ENCODE data around the gene RBM19. TPM values are rescaled to one million over a fixed set of nuclear protein-coding genes. Genes with fewer than 3 reads are reported as not detected.

The RBM19 gene
- total and polyA plus RNA-seq, 4 donors = 7.9 to 18.7 (median 9.0) TPM

DNA sequence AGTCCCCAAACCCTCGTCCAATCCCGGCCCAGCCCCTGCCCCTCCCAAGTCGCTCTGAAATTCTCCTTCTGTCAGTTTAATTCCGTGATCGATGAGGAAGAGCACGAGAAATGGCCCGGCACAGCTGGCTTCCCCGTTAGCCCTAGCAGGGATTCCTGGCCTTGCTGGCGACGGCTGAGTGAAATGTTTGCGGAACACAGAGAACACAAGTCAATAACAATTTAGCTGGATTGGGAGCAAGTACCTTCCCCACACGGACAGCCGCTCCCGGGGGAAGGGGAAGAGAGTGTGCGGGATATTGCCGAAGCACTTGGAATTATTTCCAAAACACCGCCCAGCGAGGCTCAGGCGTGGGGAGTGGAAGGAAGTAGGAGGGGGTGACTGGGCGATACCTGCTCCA lies 134.6 kb downstream of the RBM19 start (continued):
- no peak for TF ChIP-seq REST (IDR thresholded peaks at IDR 0.05)
- TF ChIP-seq FOXA1 (IDR thresholded peaks at IDR 0.05) = no peak
- TF ChIP-seq YY1 (IDR thresholded peaks at IDR 0.05) = no peak
- no peak for TF ChIP-seq FOXA2 (IDR thresholded peaks at IDR 0.05)
- TF ChIP-seq TAF1 (conservative IDR thresholded peaks at IDR 0.05) = no peak
- no peak for TF ChIP-seq ATF3 (IDR thresholded peaks at IDR 0.05)
- TF ChIP-seq EGR1 (IDR thresholded peaks at IDR 0.05; ENCODE audit: low read depth in 2 of 2) = no peak

GRCh38 chr12:113831016-113831415 lies 135.1 kb downstream of the RBM19 start:
- TF ChIP-seq RAD21 (IDR thresholded peaks at IDR 0.05) (no peak), GABPA (IDR thresholded peaks at IDR 0.05 in 1 of 2, conservative IDR thresholded peaks at IDR 0.05 in 1 of 2) (no peak)
- Histone ChIP-seq H3K9me3 (ENCODE audit: control insufficient read depth in 4 of 4, low read length in 3 of 4) (no peaks in the 10 kb centered on the region), H3K4me3 (ENCODE audit: low read depth in 1 of 3, low read length in 3 of 3) (no peak overlapping the region), H3K27ac (ENCODE audit: low read depth in 1 of 2, low read length in 2 of 2) (no peak overlapping the region), H3K9ac (ENCODE audit: low read depth in 1 of 2, low read length in 2 of 2) (no peak overlapping the region), H3K36me3 (ENCODE audit: control insufficient read depth in 4 of 4, insufficient read depth in 3 of 4, low read depth in 1 of 4, low read length in 3 of 4) (no peaks in the 10 kb centered on the region), H3K4me1 (ENCODE audit: control insufficient read depth in 4 of 4, insufficient read depth in 4 of 4, low read length in 3 of 4) (no peaks in the 10 kb centered on the region), H3K27me3 (ENCODE audit: control insufficient read depth in 4 of 4, insufficient read depth in 4 of 4, low read length in 3 of 4) (no peaks in the 10 kb centered on the region)
- WGBS = 93% methylated on average over 4 of the region's 4 CpGs
- DNase-seq (ENCODE audit: low spot score) = no peak

- H3K4me3 ChIP-seq (ENCODE audit: low read depth in 1 of 3, low read length in 3 of 3) = no peak overlapping the region
- 97% methylated on average over 9 of the region's 9 CpGs for WGBS
- H3K27ac ChIP-seq (ENCODE audit: low read depth in 1 of 2, low read length in 2 of 2) = no peak overlapping the region
- no peaks in the 10 kb centered on the region for H3K9me3 ChIP-seq (ENCODE audit: control insufficient read depth in 4 of 4, low read length in 3 of 4)
- no peaks in the 10 kb centered on the region for H3K27me3 ChIP-seq (ENCODE audit: control insufficient read depth in 4 of 4, insufficient read depth in 4 of 4, low read length in 3 of 4)
- DNase-seq (ENCODE audit: low spot score) = no peak
- H3K4me1 ChIP-seq (ENCODE audit: control insufficient read depth in 4 of 4, insufficient read depth in 4 of 4, low read length in 3 of 4) = no peaks in the 10 kb centered on the region
- no peaks in the 10 kb centered on the region for H3K36me3 ChIP-seq (ENCODE audit: control insufficient read depth in 4 of 4, insufficient read depth in 3 of 4, low read depth in 1 of 4, low read length in 3 of 4)
- no peak overlapping the region for H3K9ac ChIP-seq (ENCODE audit: low read depth in 1 of 2, low read length in 2 of 2)
- TF ChIP-seq ATF3 (IDR thresholded peaks at IDR 0.05) (no peak), FOXA1 (IDR thresholded peaks at IDR 0.05) (no peak), SP1 (IDR thresholded peaks at IDR 0.05) (no peak), RAD21 (IDR thresholded peaks at IDR 0.05) (no peak), REST (IDR thresholded peaks at IDR 0.05) (no peak), RXRA (IDR thresholded peaks at IDR 0.05) (no peak), HNF4A (conservative IDR thresholded peaks at IDR 0.05) (no peak), GABPA (IDR thresholded peaks at IDR 0.05 in 1 of 2, conservative IDR thresholded peaks at IDR 0.05 in 1 of 2) (no peak), TAF1 (conservative IDR thresholded peaks at IDR 0.05) (no peak), JUND (IDR thresholded peaks at IDR 0.05) (no peak), EGR1 (IDR thresholded peaks at IDR 0.05; ENCODE audit: low read depth in 2 of 2) (no peak), FOXA2 (IDR thresholded peaks at IDR 0.05) (no peak), CTCF (IDR thresholded peaks at IDR 0.05; ENCODE audit: low read depth, low read length, missing input control) (no peak), YY1 (IDR thresholded peaks at IDR 0.05) (no peak), NR2F2 (IDR thresholded peaks at IDR 0.05) (no peak)
- TF ChIP-seq, protein P1, sequence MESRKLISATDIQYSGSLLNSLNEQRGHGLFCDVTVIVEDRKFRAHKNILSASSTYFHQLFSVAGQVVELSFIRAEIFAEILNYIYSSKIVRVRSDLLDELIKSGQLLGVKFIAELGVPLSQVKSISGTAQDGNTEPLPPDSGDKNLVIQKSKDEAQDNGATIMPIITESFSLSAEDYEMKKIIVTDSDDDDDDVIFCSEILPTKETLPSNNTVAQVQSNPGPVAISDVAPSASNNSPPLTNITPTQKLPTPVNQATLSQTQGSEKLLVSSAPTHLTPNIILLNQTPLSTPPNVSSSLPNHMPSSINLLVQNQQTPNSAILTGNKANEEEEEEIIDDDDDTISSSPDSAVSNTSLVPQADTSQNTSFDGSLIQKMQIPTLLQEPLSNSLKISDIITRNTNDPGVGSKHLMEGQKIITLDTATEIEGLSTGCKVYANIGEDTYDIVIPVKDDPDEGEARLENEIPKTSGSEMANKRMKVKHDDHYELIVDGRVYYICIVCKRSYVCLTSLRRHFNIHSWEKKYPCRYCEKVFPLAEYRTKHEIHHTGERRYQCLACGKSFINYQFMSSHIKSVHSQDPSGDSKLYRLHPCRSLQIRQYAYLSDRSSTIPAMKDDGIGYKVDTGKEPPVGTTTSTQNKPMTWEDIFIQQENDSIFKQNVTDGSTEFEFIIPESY (IDR thresholded peaks at IDR 0.05) = no peak
Measured at GRCh38 chr12:113829212-113829611, 136.9 kb downstream of the RBM19 start.
